Parathyroid adenoma (tissue), 2 donors: Measurements from ENCODE around the gene TMEM108.

Experiments used
- H2AFZ ChIP-seq: fragments of 300-600 bp; sonication (generic); one replicate; pipeline ENCODE4 v1.7.0; 2017; ENCODE audit warnings: antibody characterized with exemption, mild to moderate bottlenecking
- H3K27ac ChIP-seq: fragments of 300-600 bp; sonication (generic); one replicate; pipeline ENCODE4 v1.7.0; 2017
- H3K27me3 ChIP-seq: fragments of 300-600 bp; sonication (generic); one replicate; pipeline ENCODE4 v1.7.0; 2017; ENCODE audit warnings: low read length; ENCODE audit not compliant: control insufficient read depth, insufficient read depth
- H3K36me3 ChIP-seq: fragments of 300-600 bp; sonication (generic); one replicate; pipeline ENCODE4 v1.7.0; 2017; ENCODE audit warnings: low read length; ENCODE audit not compliant: control insufficient read depth, insufficient read depth
- H3K4me1 ChIP-seq: fragments of 300-600 bp; sonication (generic); one replicate; pipeline ENCODE4 v1.7.0; 2017; ENCODE audit warnings: control low read depth
- H3K4me2 ChIP-seq: fragments of 300-600 bp; sonication (generic); one replicate; pipeline ENCODE4 v1.7.0; 2017; ENCODE audit warnings: low read length
- H3K4me3 ChIP-seq: fragments of 300-600 bp; sonication (generic); one replicate; pipeline ENCODE4 v1.7.0; 2017; ENCODE audit warnings: low read depth, low read length
- H3K79me2 ChIP-seq: fragments of 300-600 bp; sonication (generic); one replicate; pipeline ENCODE4 v1.7.0; 2017; ENCODE audit warnings: control low read depth
- H3K9ac ChIP-seq: fragments of 300-600 bp; sonication (generic); one replicate; pipeline ENCODE4 v1.7.0; 2017; ENCODE audit warnings: mild to moderate bottlenecking
- H3K9me3 ChIP-seq: fragments of 300-600 bp; sonication (generic); one replicate; pipeline ENCODE4 v1.7.0; 2017; ENCODE audit warnings: low read length; ENCODE audit not compliant: control insufficient read depth
- CTCF ChIP-seq: fragments of 300-600 bp; sonication (generic); IDR thresholded peaks from one replicate; pipeline ENCODE4 v1.7.0; 2017; ENCODE audit warnings: antibody characterized with exemption, mild to moderate bottlenecking
- donor health status: primary hyperparathyroidism.

TMEM108 gene

GRCh38 chr3:133040696-133041523 lies 2.7 kb downstream of the TMEM108 start:
- no peaks in the 10 kb centered on the region for H3K36me3 ChIP-seq
- peak overlapping the region; percentile 68 for H2AFZ ChIP-seq
- peak; percentile 84 for TF ChIP-seq CTCF
- peak overlapping the region; percentile 6 for H3K27ac ChIP-seq
- H3K79me2 ChIP-seq = no peaks in the 10 kb centered on the region
- peaks cover 6% of the 10 kb centered on the region for H3K4me1 ChIP-seq
- H3K4me3 ChIP-seq = no peak overlapping the region
- H3K9ac ChIP-seq = no peak overlapping the region
- no peaks in the 10 kb centered on the region for H3K9me3 ChIP-seq
- peak overlapping the region; percentile 5 for H3K4me2 ChIP-seq
- no peaks in the 10 kb centered on the region for H3K27me3 ChIP-seq

GRCh38 chr3:133041524-133041829 lies 3.3 kb downstream of the TMEM108 start:
- Histone ChIP-seq H3K79me2 (no peaks in the 10 kb centered on the region), H3K9ac (no peak overlapping the region), H3K27ac (no peak overlapping the region), H3K4me2 (no peak overlapping the region), H3K27me3 (no peaks in the 10 kb centered on the region), H3K4me1 (peaks cover 6% of the 10 kb centered on the region), H3K4me3 (no peak overlapping the region), H3K36me3 (no peaks in the 10 kb centered on the region), H3K9me3 (no peaks in the 10 kb centered on the region), H2AFZ (peak overlapping the region; percentile 68)
- TF ChIP-seq CTCF = no peak

GRCh38 chr3:133042778-133043177 lies 4.6 kb downstream of the TMEM108 start:
- Histone ChIP-seq H3K4me1 (peaks cover 6% of the 10 kb centered on the region), H3K27me3 (no peaks in the 10 kb centered on the region), H3K9ac (no peak overlapping the region), H3K27ac (no peak overlapping the region), H2AFZ (no peak overlapping the region), H3K4me3 (no peak overlapping the region), H3K4me2 (no peak overlapping the region), H3K9me3 (no peaks in the 10 kb centered on the region), H3K79me2 (no peaks in the 10 kb centered on the region), H3K36me3 (no peaks in the 10 kb centered on the region)
- TF ChIP-seq CTCF = no peak

- Histone ChIP-seq H3K27me3 (no peaks in the 10 kb centered on the region), H3K36me3 (no peaks in the 10 kb centered on the region), H3K27ac (no peak overlapping the region), H3K4me3 (no peak overlapping the region), H3K4me1 (no peaks in the 10 kb centered on the region), H3K4me2 (no peak overlapping the region), H3K9ac (no peak overlapping the region), H2AFZ (no peak overlapping the region), H3K79me2 (no peaks in the 10 kb centered on the region), H3K9me3 (no peaks in the 10 kb centered on the region)
- TF ChIP-seq CTCF = no peak
Measured at GRCh38 chr3:133047980-133048379, 9.8 kb downstream of the TMEM108 start.

- no peak overlapping the region for H3K9ac ChIP-seq
- H3K36me3 ChIP-seq = no peaks in the 10 kb centered on the region
- no peaks in the 10 kb centered on the region for H3K9me3 ChIP-seq
- no peaks in the 10 kb centered on the region for H3K4me1 ChIP-seq
- no peak for TF ChIP-seq CTCF
- no peaks in the 10 kb centered on the region for H3K27me3 ChIP-seq
- no peak overlapping the region for H3K4me2 ChIP-seq
- no peak overlapping the region for H3K4me3 ChIP-seq
- H3K27ac ChIP-seq = no peak overlapping the region
- no peaks in the 10 kb centered on the region for H3K79me2 ChIP-seq
- no peak overlapping the region for H2AFZ ChIP-seq
Measured at GRCh38 chr3:133049491-133049890, 11.3 kb downstream of the TMEM108 start.
